Hematopoietic multipotent progenitor cell treated with erythropoietin and hydrocortisone succinate and interleukin-3 and kit ligand, for 6 days (in vitro differentiated cells): ENCODE results near the gene SNRPD2.

Experiments
- DNase-seq: peaks from one replicate; pipeline ENCODE4 v3.0.0-alpha.2; 2015

The SNRPD2 gene

DNA sequence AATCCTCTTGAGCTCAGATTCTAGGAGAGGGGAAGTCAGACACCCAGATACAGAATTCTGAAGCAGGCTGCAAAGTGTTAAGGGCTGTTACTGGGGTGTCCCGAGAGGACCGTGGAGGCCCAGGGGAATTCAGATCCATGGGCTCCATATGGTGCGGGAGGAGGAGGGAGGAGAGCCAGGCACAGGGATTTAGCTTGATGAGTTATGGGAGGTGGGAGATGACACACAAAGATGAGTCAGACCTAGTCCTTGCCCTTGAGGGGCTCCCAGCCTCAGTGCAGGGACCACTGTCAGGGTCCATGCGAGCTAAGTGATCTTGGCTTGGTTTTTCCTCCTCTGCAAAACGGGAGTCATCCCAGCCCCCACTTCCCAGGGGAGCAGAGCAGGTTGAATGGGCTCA is 38.1 kb downstream of the SNRPD2 start:
- DNase-seq, result no peak

DNA sequence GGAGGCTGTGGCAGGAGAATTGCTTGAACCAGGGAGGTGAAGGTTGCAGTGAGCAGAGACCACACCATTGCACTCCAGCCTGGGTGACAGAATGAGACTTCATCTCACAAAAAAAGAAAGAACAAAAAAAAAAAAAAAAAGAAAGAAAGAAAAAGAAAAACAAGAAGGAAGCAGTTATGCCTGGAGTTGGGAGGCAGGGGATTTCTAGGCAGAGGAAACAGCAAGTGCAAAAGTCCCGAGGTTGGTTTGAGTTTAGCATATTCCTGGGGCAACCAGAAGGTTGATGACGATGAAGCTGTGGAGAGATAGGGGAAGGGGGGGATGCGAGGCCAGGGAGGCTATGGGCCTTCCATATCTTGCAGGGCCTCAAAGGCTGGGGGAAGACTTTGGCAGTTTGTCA is 41.0 kb downstream of the SNRPD2 start:
- DNase-seq, result no peak

DNA sequence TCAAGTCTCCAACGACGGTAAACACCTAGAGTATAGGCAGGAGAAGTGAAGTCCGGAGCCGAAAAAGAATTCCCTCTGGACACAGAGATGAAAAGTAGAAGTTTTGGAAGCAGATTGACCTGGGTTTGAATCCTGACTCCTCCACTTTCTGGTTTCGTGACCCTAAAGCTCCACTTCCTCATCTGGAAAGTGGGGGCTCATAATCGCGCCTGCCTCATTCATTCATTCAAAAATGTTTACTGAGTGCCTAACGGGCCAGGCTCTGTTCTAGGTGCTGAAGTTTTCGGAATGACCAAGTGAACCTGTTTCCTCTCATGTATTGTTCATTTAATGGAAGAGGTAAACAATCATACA is 45.4 kb downstream of the SNRPD2 start:
- DNase-seq, result peak; percentile 43

DNA sequence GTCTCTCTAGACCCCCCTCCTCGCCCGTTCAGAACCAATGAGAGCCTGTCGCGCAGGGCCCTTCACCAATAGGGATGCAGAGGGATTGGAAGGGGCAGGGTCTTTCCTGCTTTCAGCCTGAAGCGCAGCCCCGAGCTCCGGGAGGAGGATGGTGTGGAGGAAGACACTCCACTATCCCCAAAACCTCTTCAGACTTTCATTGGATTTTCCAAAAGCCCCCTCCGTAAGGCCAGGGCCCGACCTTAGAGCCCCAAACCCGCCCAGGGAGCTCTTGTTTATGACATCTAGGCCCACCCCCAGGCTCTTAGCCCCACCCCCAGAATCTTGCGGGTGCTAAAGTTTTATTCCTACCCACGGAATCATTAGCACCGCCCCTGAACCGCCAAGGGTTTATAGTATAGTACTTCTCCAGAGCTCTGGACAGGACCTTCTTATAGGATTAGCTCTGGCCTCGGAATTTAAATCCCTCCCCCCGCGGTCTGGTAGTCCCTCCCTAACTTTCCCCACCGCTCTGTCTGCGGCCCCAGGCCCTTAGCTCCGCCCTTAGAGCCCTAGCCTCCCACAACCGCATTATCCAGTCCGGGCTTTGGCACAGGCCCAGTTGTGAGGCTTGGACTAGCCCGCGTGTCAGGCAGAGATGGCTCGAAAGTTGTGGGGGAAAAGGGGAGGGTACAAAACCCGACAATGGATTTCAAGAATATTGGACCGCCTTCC is 46.0 kb downstream of the SNRPD2 start:
- DNase-seq, result peak; percentile 97

DNA sequence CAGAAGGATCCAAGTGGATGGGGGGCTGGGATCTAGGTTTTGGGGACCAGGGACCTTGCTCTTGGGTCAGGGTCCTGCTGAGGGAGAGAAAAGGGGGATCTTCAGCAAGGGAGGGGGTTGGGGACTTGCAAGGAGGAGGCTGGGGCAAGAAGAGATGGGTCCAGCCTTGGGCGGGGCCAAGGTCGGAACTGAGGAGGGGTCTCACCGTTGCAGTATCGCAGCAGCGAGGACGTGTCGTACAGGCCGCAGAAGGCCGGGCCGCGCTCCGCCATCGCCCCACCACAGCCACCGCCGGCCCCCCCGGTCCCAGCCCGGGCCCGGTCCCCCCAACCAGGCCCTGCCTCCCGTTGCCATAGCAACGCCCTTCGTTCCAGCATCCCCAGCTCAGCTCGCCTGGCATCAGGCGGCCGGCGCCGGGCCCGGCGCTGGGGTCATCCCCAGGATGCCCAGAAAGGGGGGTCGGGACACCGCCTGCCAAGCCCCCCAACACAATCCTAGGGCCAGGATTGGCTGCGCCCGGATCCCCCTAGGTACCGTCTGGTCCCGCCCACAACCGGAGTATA is 46.6 kb downstream of the SNRPD2 start:
- no peak for DNase-seq

DNA sequence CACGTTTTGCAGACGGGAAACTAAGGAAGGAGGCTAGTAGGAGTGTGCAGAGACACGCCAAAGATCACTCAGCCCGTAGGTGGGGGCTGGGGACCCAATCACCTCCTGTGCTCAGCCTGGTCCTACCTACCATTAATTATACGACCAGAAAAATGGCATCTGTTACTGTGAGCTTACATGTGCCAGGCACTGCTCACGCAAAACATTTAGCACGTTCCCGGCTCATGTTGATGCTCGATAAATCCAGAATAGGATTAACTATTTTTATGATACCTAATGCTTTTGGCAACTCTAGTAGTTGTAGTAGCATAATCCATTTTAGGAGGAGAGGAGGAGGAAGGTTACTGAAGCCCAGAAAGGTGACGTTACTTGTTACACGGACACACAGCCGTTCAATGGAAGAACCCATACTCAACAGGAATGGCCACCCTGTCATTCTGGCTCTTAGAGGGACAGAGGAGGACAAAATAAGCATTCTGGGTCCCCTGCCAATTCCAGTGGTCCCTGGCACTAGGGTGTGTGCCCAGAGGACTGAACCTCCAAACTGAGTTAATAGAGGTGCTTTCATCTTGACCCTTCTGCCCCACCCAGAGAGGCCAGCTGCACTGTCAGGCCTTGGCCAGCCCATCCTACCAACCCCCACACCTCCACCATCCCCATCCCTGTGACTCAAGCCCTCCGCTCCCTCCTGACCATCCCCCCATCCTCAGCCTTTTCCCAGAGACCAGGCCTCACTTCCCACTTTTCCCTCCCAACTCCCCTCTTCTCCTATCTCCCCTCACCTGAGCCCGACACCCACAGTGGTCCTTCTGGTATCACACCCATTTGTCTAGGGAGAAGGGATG is 47.6 kb downstream of the SNRPD2 start:
- no peak for DNase-seq

DNA sequence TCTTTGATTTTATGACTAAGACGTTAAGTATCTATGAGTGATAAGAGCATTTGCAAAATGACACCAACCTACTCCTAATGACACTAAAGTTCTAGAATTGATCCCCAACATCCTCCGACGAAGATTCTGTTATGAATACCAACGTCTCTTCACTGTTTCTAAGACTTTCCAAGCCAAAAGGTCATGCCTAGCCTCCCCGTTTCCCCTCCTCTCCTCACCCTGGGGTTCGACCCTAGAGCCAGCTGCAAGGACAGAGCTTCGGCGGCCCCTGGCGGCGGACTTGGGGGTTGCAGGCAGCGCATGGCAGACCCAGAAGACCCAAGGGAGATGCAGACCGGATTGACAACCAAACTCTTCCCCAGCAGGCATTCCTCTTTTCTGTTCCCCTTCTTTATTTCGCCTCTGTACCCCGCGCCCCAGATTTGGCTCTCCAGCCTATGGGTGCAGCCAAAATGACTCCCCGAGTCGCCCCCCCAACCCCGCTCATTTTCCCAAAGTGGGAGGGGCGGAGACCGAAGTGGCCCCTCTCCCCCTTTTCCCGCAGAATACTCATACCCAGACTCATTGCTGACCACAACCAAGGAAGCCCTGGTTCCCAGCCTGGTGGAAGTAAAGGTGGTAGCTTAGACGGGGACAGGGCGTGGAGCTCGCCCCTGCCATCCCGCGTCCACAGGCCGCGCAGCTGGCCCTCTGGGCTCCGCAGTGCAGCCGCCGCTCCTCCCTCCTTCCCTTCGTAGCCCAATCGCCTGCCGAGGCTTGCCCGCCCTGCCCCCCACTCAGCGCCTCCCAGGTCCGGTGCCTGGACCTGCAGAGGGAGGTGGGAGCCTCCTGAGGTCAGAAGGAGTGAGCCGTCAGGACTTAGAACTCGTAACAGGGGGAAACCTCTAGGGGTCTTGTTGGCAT is 48.5 kb downstream of the SNRPD2 start:
- peak; percentile 90 for DNase-seq

DNA sequence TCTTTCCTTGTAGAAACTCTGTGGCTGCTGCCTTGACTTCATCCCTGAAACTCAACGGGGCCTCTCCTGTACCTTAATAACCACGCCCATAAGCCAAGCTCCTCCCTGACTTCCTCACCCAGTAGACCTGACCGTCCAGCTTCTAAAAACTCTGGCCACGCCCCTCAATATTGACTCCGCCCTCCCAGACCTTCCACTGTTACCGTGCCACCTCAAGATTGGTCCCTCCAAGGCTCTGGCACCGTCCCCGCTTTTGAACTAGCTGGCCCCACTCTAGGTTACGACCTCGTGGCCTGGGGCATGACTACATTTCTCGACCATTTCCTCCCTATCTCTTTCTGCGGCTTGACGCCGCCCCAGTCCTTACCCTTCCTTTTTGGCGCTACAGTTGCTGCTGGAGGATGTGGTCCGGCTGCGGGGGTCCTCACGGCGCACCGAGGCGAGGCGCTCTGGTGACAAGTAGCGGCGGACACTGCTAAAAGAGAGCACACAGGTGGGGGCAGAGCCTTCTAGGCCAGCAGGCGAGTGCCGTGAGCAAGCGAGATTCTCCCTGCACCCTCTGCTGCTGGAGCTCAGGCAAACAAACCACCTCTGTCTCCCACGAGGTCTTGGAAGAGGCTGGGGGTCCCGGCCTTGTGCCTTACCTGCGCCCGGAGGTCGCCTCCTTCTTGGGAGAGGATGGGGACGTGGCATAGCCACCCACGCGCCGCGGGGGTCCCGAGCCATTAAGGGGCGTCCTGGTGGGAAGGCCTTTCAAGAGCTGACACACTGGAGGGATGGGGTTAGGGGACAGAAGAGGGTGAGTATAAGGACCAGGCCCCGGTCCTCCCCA is 50.3 kb downstream of the SNRPD2 start:
- DNase-seq, result peak; percentile 99

DNA sequence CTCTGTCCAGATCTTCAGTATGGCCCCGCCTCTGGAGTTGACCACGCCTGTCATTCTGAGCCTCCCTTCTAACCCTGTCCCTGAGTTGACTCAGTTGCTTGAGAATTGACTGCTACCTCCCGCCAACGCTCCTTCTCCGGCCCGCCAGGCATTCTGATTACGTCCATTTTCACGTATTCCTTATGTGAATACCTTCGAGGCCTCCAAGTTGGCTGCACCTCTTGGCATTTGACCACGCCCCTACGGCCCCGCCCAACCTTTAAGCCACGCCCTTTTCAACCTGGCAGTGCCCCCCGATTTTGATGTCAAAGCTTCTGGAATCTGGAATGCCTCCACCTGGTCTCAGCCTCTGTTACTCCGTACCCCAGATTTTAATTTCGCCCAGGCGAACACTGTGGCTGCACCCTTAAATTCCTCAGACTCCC is 50.9 kb downstream of the SNRPD2 start:
- no peak for DNase-seq

DNA sequence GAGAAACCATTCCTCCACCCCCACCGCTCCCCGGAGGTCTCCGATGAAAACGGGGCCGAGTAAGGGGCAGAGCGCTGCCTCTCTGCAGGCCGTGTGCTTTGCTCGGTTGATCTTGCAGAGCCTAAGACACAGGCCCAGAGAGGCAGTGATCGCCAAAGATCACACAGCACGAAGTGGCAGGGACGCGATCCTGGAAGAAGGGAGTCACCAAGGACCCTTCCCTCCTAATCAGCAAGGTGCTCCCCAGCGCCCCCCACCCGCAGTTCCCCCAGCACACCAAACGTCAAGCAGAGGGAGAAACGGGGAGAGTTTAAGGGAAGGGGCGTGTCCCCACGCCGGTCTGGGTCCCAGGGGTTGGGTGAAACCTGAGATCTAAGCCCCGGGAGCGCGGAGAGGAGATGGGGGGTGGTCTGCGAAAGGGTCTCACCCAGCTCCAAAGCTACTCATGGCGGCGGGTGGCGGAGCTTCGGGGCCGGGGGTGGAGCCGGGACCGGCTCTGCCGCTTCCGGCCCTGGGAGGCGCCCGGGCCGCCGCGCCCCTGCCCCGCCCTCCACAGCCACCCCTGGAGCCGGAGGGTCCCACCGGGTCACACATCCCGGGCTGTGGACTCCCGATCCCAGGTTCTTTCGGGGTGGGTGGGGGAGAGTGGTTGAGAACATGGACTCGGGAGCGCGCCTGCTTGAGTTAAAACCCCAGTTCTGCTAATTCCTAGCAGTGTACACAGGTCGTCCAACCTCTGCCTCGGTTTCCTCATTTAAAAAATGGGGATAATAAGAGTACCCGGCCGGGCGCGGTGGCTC is 52.6 kb downstream of the SNRPD2 start, which contains the start of gene EML2:
TSS of gene EML2 (minus strand) at position 468 of the 800 bp plus-strand sequence. CDS start at position 447, 21 bp downstream.
- peak; percentile 70 for DNase-seq

DNA sequence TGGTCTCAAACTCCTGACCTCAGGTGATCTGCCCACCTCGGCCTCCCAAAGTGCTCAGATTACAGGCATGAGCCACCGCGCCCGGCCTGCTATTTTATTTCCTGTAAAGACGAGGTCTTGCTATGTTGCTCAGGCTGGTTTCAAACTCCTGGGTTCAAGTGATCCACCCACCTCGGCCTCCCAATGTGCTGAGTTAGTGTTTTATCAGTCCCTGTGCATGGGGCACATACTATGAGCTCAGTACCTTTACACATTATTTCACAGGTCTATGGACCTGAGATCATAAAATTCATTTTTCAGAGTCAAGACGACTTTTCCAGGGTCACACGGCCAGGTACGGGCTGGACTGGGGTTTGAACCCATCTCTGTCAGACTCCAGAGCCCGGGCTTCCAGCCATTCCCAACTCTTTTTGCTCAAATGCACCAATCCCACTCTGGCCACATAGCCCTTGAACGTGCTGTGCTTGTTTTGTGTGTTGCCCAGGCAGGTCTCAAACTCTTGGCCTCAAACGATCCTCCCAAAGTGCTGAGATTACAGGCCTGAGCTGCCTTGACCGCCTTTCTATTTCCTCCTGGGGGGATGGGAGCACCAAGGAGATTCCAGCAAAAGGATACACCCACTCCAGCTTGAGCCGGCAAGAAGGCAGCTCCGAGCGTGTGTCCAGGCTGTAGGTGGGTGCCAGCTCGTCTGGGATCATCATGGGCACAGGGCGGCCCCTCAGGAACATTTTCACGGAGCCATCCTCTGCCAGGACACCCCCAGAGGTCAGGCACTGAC is 53.7 kb downstream of the SNRPD2 start:
- DNase-seq, result no peak
